HUES64 (cell line): ENCODE results near the gene TRIM54.
"Not testable (repeated sequence)": the region's sequence is repeated elsewhere in the genome, so short reads cannot be mapped to it uniquely, and the experiment has no call there.

ENCODE experiments used
- H3K27ac ChIP-seq: 2 replicates; pipeline ENCODE4 v1.7.0; 2013; ENCODE audit warnings: low read depth, low read length, inconsistent platforms
- H3K27me3 ChIP-seq: 2 replicates; pipeline ENCODE4 v1.6.1; 2013; ENCODE audit warnings: mild to moderate bottlenecking, low read length; ENCODE audit not compliant: insufficient read depth
- H3K36me3 ChIP-seq: 2 replicates; pipeline ENCODE4 v1.6.1; 2013; ENCODE audit warnings: mild to moderate bottlenecking, low read length; ENCODE audit not compliant: insufficient read depth
- H3K4me1 ChIP-seq: 2 replicates; pipeline ENCODE4 v1.6.1; 2013; ENCODE audit warnings: mild to moderate bottlenecking, low read length, moderate library complexity; ENCODE audit not compliant: insufficient read depth
- H3K4me3 ChIP-seq: 2 replicates; pipeline ENCODE4 v1.5.1; 2013; ENCODE audit warnings: mild to moderate bottlenecking, low read length, moderate library complexity
- H3K9ac ChIP-seq: 2 replicates; pipeline ENCODE4 v1.6.1; 2013; ENCODE audit warnings: mild to moderate bottlenecking, low read depth, low read length
- H3K9me3 ChIP-seq: 2 replicates; pipeline ENCODE4 v1.6.1; 2013; ENCODE audit warnings: low read depth, low read length; ENCODE audit not compliant: insufficient read depth
- WGBS: fragments of 150-250, 120-280 bp; methylation state at CpG from one replicate; pipeline ENCODE4 v1.1.7; 2013; ENCODE audit warnings: missing lambda C conversion rate; 5-methylcytosine and 5-hydroxymethylcytosine counted together

TRIM54 gene

GRCh38 chr2:27270670-27271069 is 11.6 kb upstream of the TRIM54 start:
- no peaks in the 10 kb centered on the region for H3K4me1 ChIP-seq
- WGBS: 91% methylated on average over 2 of the region's 2 CpGs
- no peak overlapping the region for H3K27ac ChIP-seq
- H3K9ac ChIP-seq: no peak overlapping the region
- H3K9me3 ChIP-seq: no peaks in the 10 kb centered on the region
- no peaks in the 10 kb centered on the region for H3K36me3 ChIP-seq
- no peak overlapping the region for H3K4me3 ChIP-seq
- H3K27me3 ChIP-seq: peaks cover 26% of the 10 kb centered on the region

DNA sequence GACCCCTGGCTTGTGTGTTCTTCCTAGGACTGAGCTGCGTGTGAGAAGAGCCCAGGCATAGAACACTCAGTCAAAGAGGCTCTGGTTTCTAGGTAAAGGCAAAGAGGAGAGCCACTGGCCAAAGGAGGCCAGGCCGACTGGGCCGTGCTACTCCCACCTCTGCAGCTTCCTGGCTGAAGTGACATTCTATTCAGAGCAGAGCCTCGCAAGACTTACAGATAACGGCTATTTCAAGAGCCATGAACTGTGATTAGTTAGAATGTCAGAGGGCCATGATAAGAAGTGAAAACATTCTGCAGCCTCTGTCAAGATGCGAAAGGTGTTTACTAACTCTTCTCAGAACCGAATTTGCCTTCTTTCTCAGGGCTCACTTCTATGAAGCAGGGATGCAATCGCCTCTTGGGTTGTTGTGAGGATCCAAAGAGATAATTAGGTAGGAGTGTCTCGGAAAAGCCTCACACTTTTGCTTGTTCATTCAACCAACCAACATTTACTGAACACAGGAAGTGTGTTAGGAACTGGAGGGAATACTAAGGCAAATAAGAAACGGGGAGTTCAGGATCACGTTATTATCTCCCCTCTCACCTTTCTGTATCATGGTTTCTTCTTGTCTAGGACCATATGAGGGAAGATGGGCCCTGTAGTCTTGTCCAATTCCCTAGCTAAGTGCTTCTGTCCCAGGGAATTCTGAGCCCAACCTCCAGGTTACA is 10.4 kb upstream of the TRIM54 start:
- Histone ChIP-seq H3K4me3 (no peak overlapping the region), H3K9ac (no peak overlapping the region), H3K27me3 (peaks cover 15% of the 10 kb centered on the region), H3K27ac (no peak overlapping the region), H3K4me1 (no peaks in the 10 kb centered on the region), H3K9me3 (no peaks in the 10 kb centered on the region), H3K36me3 (no peaks in the 10 kb centered on the region)
- WGBS: 70% methylated on average over 7 of the region's 11 CpGs

GRCh38 chr2:27272537-27273522 is 9.4 kb upstream of the TRIM54 start:
- 92% methylated on average over 12 of the region's 15 CpGs for WGBS
- H3K4me3 ChIP-seq, H3K27me3 ChIP-seq, H3K36me3 ChIP-seq, H3K4me1 ChIP-seq, H3K9ac ChIP-seq, H3K27ac ChIP-seq, H3K9me3 ChIP-seq: not testable (repeated sequence)

DNA sequence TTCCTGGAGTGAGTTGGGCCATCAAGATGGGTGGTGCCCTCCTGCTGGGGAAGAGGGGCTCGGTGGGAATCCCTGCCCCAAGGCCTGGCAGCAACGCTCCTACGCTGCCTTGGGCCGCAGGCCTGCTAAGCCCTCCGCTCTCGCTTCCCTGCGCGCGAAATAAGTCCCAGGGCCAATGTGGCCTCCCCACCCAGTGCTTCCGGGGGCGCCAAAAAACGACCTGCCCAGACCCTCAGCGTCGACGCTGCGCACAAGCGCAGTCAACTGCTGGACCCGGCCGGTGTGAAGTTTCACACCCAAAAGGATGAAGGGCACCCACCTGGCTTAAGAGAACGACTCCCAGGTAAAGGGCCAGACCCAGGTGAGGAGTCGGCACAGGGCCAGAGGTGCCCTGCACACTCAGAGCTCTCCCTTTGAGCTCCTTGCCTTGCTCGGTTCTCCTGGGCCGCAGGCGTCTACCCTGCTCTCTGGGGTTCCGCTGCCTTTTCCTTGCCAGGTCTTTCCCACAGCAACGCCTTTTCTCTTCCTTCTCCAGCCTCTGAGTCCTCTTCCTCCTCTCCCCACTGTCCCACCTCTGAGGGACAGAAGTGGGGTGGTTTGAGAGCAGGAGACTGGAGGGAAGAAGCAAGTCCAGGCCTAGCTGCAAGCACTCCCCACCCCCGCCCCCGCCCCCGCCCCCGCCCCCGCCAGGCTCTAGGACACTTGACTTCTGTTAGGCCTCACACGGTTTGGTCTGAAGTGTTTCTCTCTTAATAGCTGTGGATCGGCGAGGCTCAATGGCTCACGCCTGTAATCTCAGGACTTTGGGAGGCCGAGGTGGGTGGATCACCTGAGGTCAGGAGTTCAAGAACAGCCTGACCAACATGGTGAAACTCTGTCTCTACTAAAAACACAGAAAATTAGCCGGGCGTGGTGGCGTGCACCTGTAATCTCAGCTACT is 6.7 kb upstream of the TRIM54 start, which contains the start of gene DNAJC5G:
Gene DNAJC5G (plus strand): TSS at position 223 of the 940 bp plus-strand sequence. CDS start 1,296 bp downstream, outside the sequence.
- no peaks in the 10 kb centered on the region for H3K4me1 ChIP-seq
- WGBS: 89% methylated on average over 39 of the region's 39 CpGs
- H3K9me3 ChIP-seq: no peaks in the 10 kb centered on the region
- no peaks in the 10 kb centered on the region for H3K36me3 ChIP-seq
- H3K9ac ChIP-seq: no peak within 1 kb of the TSS
- H3K4me3 ChIP-seq: no peak within 1 kb of the TSS
- no peaks in the 10 kb centered on the region for H3K27me3 ChIP-seq
- H3K27ac ChIP-seq: no peak within 1 kb of the TSS

- H3K9ac ChIP-seq: no peak overlapping the region
- WGBS: 71% methylated on average over 1 of the region's 1 CpG
- no peaks in the 10 kb centered on the region for H3K9me3 ChIP-seq
These were observed 4.2 kb upstream of the TRIM54 start for GRCh38 chr2:27278010-27278409.

GRCh38 chr2:27280826-27281225 is 1.4 kb upstream of the TRIM54 start:
- Histone ChIP-seq H3K36me3 (no peaks in the 10 kb centered on the region), H3K4me1 (peaks cover 24% of the 10 kb centered on the region), H3K9me3 (no peaks in the 10 kb centered on the region), H3K9ac (no peak overlapping the region), H3K27me3 (peaks cover 12% of the 10 kb centered on the region; the same call in 1 of the 2 replicates), H3K27ac (no peak overlapping the region), H3K4me3 (no peak overlapping the region)
- 91% methylated on average over 3 of the region's 3 CpGs for WGBS

More at GRCh38 chr2:27278010-27278409, 4.2 kb upstream of the TRIM54 start:
- Histone ChIP-seq H3K27ac (no peak overlapping the region), H3K4me1 (peaks cover 19% of the 10 kb centered on the region), H3K4me3 (no peak overlapping the region), H3K36me3 (no peaks in the 10 kb centered on the region), H3K27me3 (peaks cover 9% of the 10 kb centered on the region; the same call in 1 of the 2 replicates)

DNA sequence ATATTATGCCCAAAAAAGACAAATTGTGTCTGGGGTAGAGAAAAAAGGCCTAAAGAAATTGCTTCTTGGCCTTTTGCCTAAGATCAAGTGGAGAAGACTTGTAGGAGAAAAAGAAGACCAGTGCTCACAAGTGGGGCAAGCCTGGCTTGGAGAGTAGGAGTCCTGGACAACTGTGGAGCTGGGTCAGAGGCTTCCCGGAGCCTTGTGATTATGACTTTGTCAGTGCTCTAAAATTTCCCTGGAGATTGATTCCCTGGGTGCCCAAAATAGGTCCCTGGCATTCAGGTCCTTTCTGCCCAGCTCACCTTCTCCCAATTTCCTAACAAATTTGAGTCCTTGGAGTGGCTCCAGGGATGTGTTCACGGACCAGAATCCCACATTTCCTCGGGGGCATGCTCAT is 787 bp upstream of the TRIM54 start:
- Histone ChIP-seq H3K27ac (no peak overlapping the region), H3K9me3 (no peaks in the 10 kb centered on the region), H3K4me1 (peaks cover 24% of the 10 kb centered on the region), H3K9ac (no peak overlapping the region), H3K4me3 (no peak overlapping the region), H3K27me3 (peaks cover 12% of the 10 kb centered on the region; the same call in 1 of the 2 replicates), H3K36me3 (no peaks in the 10 kb centered on the region)
- WGBS: 92% methylated on average over 3 of the region's 3 CpGs

DNA sequence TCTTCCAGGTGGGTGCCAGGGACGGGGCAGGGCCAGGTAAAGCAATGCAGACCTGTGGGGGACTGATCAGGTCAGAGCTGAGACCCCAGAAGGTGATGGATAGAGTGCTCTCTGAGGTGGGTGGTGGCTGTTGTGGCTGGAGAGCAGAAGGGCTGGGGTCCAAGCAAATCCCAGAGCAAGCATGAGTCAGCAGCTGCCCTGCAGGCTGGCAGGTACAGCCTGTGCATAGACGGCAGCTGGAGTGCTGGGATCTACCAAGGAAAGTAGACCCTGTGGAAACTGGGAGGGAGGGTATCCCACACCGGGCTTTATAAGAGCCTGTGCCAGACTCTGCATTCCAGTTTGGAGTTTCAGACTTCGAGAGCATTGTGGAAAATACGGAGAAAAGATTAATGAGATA is 663 bp downstream of the TRIM54 start:
- Histone ChIP-seq H3K9ac (peak overlapping the region; percentile 30), H3K36me3 (no peaks in the 10 kb centered on the region), H3K4me3 (peak overlapping the region; percentile 35), H3K27me3 (peaks cover 12% of the 10 kb centered on the region; the same call in 1 of the 2 replicates), H3K9me3 (no peaks in the 10 kb centered on the region), H3K27ac (peak overlapping the region; percentile 53; the same call in 1 of the 2 replicates), H3K4me1 (peaks cover 29% of the 10 kb centered on the region)
- WGBS: 51% methylated on average over 5 of the region's 5 CpGs

DNA sequence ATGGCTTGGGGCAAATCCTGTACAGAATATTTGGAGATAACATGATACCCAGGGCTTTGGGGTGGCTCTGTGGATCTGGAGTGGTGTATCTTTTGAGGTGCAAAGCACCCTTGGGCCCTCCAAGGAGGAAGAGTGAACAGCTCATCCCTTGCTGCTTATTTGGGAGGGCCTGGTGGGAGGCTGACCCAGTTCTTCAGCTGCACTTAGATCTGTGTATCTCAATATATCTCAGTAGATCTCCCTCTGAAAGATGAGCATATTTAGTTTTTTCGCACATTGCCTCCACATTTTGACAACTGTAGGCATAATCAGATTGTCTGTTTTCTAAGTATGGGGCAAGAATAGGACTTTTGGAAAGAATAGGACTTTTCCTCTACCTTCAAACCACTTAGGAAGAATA is 2.8 kb downstream of the TRIM54 start:
- Histone ChIP-seq H3K4me1 (peaks cover 29% of the 10 kb centered on the region), H3K4me3 (no peak overlapping the region), H3K27ac (no peak overlapping the region), H3K9ac (no peak overlapping the region), H3K9me3 (no peaks in the 10 kb centered on the region), H3K27me3 (peaks cover 12% of the 10 kb centered on the region; the same call in 1 of the 2 replicates), H3K36me3 (no peaks in the 10 kb centered on the region)
- WGBS: no CpG with 5 or more reads among the region's 1 CpG

- no peak overlapping the region for H3K27ac ChIP-seq
- H3K9ac ChIP-seq: no peak overlapping the region
- H3K4me3 ChIP-seq: no peak overlapping the region
- WGBS: 70% methylated on average over 5 of the region's 6 CpGs
- H3K4me1 ChIP-seq: peaks cover 29% of the 10 kb centered on the region
- H3K9me3 ChIP-seq: no peaks in the 10 kb centered on the region
- no peaks in the 10 kb centered on the region for H3K36me3 ChIP-seq
- H3K27me3 ChIP-seq: peaks cover 12% of the 10 kb centered on the region; the same call in 1 of the 2 replicates
These were observed 3.3 kb downstream of the TRIM54 start for GRCh38 chr2:27285481-27285880.
